HG02852 (cell line): ENCODE measurements around the gene GPC5.
"Not testable (repeated sequence)": the region's sequence is repeated elsewhere in the genome, so short reads cannot be mapped to it uniquely, and the experiment has no call there.

Source experiments
- ATAC-seq: cut with Tn5 transposase; IDR thresholded peaks from one replicate; pipeline ENCODE4 v1.9.1; 2021; ENCODE audit warnings: mild to moderate bottlenecking, moderate library complexity; ENCODE audit not compliant: unreplicated experiment

GPC5 gene

DNA sequence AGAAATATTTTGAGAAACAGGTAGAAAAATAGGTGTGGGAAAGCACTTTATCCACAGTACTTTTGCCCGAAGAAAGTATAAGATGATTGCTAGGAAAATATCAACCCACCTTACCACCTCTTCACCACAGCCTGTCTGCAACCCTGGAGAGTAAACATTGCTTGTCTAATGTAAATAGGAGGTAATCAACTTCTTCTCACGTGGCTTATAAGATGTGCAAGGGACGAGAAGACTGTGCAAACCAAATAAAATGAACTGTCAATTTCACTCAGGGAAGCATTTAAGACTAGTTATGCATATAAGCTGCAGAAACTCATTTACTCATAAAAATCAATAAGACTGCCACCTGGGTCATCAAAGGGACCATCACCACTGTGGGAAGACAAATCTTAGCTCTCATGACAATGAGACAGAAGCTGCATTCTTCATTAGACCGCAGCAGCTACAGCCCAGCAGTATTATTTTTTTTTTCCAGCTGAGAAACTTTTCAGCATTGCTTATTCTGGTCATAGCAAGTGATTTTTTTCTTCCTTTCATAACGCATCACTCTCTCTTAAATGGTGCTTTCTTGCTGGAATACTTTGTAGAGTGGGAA is 1020.5 kb downstream of the GPC5 start:
- ATAC-seq: no peak

DNA sequence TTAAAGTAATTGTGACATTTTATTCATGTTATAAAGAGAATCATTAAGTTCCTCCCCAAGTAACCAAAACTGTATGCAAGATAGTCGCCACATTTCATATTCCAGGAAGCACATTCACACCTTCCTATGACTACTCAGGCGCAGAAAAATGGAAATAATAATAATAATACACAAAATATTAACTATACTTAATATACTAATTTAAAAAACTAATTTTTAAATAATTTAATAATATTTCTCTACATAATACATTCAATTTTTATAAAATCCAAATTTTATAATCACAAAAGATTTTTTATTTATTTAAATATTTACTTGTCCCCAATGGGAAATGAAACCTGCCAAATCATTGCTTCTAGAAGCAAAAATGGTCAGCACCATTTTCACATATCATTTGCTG is 1030.8 kb downstream of the GPC5 start:
- ATAC-seq: no peak

DNA sequence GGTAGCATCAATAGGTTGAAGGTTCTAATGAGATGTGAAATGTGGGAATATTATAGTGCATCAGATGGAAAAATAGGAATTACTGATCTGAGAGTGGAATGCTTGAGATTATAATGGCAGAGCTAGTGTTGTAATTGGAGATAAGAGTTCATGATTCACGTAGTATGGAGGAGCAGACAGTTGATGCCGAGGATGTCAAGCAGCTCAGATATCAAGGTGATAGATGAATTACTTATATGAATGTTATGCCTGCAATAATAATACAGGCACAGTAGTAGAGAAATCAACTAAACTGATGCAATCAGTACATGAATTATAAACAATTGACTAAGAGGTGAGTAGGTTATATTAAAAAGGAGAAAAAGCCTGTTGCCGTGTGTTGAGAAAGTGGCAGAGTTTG is 1035.0 kb downstream of the GPC5 start:
- no peak for ATAC-seq

DNA sequence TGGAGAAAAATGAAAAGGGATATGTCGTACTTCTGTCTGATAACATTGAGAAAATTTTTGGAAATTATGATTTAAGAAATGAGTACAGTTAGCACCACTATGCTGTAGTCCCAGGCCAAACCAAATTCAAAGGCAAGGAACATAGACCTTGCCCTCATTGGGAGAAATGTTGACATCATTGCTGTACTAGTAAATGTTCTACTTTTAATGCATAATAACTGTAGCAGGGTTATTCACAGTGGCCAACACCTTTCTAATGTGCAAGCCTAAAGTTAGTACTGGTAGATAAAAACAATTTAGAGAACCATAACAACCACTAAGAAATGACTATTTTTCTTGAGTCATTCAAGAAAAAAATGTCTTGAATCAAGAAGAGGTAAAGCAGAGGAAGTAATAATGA is 1035.5 kb downstream of the GPC5 start:
- no peak for ATAC-seq

DNA sequence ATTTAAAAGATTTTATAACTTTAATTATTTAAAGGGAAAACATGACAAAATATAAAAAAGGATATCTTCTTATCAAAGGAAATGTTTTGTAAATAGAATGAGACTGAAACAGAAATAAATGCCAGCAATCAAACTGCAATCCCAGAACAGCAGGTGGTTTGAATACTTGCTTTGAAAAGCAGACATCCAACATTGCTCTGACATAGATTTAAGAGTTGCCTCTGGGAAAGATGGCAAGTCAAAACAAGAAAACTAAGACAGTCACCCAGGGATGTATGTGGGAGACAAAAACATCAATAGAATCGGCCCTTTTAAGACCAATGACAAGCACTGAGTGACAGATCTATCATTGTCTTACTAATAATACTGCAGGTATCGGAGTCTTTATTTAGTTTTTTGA is 1038.5 kb downstream of the GPC5 start:
- no peak for ATAC-seq

DNA sequence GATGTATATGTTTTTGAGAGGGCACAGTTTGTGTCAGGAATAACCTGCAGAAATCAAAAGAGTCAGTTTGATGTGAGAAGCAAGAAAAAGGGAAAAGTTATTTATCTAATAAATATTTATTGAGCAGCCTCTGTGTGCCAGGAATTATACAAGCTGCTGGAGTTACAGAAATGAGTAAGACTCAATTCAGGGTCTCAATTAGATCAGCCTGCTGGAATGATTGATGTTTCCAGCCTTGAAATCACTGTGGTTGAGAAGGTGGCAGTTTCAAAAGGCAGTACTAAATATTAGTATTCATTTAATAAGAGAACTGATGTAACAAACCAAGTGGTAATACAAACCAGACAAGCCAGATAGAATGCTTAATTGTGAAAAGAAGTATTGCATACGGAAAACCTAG is 1045.8 kb downstream of the GPC5 start:
- ATAC-seq: no peak

DNA sequence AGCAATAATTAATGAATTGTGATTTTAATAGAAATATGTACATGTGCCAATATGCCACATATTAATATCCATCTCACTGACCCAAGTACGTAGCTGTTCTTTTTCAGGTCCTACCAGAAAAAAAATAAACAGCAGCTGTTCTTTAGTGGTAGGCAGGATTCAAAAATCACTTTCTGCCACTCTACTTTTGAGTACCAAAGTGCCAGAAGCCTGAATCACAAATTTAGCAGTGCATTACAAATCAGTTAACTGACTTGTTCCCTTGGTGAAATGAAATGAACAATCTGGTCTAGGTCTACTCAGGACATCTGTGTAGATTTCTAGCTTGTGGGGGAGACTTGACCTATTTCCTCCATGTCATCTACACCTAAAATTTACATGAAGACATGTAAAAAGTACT is 1052.6 kb downstream of the GPC5 start:
- ATAC-seq: no peak

DNA sequence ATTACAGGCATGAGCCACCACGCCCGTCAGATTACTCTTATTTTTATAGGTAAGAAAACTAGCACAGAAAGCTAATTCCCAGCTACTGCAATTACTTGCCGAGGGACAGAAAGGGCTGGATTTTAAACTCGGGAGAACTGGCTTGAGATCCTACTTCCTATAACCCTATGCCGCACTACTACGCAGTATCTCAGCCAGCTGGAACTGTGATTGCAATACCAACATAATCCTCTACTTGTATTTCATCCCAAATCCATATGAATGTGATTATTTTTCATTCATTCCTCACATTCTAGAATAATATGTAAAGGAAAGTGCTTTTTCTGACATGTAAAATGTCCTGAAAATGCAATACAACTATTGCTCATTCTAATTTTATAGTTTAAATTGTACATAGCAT is 1054.4 kb downstream of the GPC5 start:
- no peak for ATAC-seq

DNA sequence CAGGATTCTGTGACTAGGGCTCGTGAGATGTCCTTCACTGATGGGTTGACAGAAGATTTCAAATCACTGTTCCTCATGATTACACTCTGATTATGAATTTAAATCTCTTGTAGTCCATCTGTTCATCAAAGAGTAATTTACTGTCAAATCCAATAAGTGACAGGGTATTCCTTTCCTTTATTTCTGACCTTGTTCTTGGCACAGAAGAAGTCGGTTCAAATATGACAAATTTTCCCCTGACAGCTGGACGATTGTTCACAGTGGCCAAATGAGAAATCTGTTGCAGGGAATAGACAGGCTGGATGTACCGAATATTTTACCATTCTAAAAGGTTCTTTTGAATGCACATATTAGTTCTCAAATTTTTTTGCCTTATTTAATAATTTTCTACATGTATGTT is 1060.9 kb downstream of the GPC5 start:
- ATAC-seq: no peak

DNA sequence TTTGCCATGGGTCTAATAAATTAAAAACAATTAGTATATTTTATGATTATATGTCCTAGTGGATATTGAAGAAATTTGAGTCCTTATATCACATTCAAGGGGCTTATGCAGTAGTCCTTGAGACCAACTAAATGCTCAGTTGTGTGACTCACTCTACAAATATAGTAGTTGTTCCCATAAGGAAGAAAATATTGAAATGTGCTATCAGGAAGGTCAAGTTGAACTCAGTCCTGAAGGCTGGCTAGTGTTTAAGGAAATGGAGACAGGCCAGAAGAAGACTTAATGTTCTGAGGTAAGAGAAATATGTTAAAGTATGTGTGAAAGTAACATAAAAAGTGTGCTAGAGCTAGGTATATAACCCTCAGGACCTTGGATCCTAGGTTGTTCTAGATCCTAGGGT is 1062.1 kb downstream of the GPC5 start:
- ATAC-seq: no peak

DNA sequence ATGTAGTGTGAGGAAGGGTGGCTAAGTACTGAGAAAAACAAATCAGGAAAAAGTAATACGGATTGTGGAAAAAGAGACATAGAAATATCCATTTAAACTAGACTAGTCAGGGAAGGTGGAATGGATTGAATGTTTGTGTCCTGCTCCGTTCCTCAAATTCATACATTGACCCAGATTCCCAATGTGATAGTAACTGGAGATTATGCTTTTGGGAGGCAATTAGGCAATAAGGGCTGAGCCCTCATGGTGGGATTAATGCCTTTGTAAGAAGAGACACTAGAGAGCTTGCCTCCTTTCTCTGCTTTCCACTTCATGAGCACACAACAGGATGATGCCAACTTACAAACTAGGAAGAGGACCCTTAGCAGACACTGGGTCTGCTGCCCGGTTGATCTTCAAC is 1063.0 kb downstream of the GPC5 start:
- ATAC-seq: no peak

DNA sequence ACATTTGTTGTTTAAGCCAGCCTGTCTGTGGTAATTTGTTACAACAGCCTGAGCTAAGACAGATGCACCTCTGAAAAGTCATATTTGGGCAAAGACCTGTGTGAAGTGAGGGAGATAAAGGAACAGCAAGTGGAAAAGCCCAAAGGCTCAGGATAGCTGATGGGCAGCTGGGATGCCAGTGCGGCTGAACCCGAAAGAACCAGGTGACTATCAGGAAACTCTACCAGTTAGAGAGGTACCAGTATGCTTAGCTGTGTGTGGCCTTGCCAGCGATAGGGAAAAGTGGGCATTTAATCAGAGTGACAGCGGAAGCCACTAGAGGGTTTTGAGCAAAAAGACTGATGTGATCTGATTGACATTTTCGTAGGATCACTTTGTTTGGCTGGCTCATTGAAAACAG is 1063.4 kb downstream of the GPC5 start:
- ATAC-seq: no peak

DNA sequence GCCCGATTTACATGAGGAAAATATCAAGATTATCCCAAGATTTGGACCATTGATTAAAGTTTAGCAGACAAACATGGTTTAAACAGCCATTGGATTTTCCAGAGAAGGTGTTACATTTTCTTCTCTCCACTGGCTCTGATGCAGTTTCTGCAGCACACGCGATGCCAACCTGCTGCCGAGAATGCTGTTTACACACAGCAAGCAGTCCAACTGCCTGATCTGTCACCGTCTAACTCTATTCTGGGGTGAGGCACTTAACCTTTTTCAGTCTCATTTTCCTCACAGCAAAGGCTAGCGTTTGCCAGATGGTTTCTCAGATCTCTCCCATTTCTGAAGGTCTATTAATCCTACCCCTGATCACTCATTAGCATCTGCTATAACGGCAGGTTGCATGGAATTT is 1064.7 kb downstream of the GPC5 start:
- ATAC-seq: no peak

DNA sequence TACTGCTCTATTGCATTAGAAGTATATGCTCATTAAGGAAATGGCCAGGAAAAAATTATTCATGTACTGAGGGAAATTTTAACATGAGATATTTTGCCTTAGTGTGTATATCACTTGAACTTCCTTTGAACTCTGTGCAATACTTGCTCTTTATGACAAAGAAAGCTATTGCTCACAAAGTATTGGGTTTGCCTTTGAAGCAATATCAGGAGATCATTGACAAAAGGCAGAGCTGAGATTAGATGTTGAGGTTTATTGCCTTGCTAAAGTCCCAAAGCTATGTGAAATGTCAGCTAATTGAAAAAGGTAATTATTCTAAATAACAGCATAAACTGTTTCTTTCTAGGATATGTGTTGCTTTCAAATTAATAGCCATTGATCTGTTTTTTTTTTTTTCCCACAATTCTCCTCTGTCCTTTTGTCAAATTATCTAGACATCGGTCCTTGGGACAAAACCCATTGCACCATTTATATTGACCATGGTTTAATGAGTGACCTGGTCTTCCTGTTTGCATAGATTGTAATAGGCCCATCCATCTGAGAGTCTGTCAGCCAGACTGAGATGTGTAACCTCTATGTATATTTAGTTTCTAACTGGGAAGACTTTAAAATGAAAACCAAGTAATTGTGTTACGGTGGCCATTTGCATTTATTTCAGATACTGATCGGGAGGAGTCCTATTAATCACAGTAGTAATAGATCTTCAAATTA is 1075.5 kb downstream of the GPC5 start:
- no peak for ATAC-seq

DNA sequence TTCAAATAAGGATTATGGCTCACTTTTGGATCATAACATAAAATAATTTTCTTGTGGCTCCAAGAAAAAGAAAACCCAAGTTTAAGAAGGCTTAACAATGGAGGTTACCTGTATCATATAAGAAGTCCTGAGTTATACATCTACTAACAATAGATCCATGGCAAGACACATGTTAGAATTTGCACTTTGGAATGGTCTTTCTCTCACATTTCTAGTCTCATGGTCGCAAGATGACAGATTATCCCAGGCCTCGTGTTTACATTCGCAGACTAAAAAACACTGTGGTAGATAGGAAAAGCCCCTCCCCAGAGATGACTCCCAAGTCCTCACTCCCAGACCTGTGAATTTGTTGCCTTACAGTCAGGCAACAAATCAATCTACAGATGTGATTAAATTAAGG is 1082.0 kb downstream of the GPC5 start:
- ATAC-seq: no peak

DNA sequence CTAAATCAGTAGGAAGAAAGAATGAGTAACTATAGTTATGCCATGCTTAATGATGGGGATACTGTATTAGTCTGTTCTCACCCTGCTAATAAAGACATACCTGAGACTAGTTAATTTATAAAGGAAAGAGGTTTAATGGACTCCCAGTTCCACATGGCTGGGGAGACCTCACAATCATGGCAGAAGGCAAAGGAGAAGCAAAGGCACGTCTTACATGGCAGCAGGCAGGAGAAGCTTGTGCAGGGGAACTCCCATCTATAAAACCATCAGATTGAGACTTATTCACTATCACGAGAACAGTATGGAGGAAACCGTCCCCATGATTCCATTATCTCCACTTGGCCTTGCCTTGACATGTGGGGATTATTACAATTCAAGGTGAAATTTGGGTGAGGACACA is 1084.4 kb downstream of the GPC5 start:
- not testable (repeated sequence) for ATAC-seq

DNA sequence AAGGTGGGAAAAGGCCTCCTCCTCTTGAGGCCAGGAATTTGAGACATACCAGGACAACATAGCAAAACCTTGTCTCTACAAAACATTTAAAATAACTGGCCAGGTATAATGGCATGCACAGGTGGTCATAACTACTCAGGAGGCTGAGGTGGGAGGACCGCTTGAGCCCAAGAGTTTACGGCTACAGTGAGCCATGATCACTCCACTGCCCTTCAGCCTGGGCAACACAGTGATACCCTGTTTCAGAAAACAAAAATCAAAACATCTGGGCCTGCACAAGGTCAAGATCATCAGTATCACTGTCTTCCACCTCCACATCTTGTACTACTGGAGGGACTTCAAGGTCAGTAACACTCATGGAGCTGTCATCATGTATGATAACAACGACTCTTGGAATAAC is 1085.5 kb downstream of the GPC5 start:
- no peak for ATAC-seq

DNA sequence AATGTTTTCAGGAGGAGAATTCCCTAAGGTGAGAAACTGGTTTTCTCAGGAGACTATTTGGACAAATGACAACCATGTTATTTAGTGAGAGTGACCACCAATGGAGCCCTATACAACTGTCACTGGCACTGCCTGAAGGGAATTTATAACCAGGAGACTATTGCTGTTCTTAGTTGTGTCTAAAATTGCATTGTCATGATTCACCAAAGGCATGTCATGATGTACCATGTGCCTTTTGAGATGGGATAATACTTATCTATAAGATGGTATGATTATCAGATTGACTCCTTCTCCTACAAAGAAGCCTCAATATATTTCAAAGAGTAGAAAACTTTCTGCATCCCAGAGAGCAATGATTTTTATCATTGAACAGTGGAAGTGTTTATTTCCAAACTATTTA is 1088.8 kb downstream of the GPC5 start:
- ATAC-seq: no peak

DNA sequence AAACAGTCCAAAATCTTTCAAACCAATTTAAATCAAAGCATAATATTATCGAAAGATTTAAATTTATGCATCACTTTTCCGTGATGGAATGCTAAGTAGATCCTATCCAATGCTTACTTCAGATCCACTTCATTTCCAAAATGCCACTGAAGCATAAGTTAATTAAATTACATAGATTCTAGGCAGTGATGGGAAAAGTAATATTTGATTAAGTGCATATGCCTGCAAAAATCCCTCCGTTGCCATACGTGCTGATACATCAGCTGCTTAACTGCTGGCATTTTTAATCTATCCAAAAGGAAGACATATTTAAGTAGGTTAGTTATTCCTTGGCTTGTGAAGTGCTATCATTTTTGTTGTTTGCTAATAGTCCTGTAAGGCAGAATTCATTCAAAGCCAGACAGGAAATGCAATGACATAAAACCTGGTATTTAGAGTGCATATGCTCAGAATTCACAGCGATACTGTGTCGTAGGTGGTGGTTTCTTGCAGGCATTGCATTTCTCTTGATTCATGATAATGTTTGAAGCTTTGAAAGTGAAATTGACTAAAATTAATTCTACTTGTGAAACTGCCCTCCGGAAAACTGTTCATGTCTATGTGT is 1089.9 kb downstream of the GPC5 start:
- ATAC-seq: no peak

DNA sequence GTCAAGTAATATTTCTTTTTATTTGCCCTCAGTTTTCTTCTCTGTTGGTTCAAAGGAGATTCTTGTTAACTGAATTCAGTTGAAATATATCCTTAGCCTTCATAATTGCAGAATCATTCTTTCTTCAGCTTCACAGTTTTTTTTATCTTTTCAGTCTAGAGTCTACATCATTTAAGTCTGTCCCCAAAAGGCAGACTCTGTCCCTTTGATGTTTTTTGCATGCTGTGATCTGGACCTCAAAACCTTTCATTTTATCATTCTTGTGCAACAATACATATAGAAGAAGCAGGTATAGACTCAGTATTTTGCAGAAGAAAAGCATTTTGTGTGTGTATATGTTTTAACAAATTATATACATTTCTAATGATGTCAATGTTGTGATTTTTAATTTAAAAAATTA is 1093.4 kb downstream of the GPC5 start:
- no peak for ATAC-seq

DNA sequence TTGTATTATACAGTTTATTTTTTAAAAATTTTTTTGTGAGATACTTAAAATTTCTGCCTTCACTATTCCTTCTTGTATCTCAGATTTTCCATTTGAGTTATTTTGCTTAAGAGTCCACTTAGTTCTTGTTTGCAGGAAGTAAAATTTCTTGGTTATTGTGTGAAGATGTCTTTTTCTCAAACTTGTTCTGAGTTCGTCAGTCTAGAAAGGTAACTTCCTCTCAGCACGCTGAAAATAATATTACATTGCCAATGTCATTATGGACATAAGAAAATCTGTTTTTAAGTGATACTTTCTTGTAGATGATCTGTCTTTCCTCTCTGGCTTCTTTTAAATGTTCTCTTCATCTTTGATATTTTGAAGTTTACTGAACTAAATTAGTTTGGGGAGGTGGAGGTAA is 1096.5 kb downstream of the GPC5 start:
- ATAC-seq: no peak

DNA sequence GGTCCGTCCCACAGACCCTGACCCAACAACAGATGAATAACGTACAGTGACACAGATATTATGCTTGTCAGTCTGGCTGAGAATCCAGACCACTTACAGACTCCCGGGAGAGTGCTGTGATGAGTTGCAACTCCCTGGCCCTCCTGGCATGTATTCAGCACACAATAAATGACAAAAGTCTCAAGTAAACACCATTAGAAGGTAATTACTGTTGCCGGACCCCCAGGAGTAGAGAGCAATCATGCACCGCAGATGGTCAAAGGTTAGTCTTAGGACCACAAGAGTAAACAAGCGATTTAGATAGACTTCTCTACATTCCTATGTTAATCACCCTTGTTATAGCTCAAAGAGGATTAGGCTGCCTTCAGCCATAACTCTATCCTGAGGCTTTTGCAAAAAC is 1101.8 kb downstream of the GPC5 start:
- ATAC-seq: no peak

DNA sequence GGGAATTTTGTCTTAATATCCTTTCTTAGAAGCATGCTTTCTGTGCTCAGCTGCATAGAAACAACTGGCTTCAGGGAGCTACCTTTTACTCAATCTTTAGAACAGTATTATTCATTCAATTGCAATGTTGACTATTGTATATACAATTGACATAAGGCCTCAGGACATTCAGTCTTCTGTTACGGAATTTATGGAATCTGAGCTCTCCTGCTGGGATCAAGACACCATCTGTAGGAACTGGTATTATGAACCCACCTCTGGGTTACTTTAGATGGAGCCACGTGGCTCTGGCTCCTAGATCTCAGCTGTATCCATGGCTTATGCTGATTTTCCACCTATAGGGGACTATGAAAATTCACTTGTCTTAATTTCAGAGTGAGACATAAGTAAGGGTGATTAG is 1112.0 kb downstream of the GPC5 start:
- ATAC-seq: no peak
